ENCODE results near the gene RBM12.

- no peak for TF ChIP-seq CTCF (IDR thresholded peaks at IDR 0.05; ENCODE audit: low read depth, low read length)
- TF ChIP-seq POLR2A (IDR thresholded peaks at IDR 0.05; ENCODE audit: extremely low read depth, insufficient read length): no peak
- TF ChIP-seq MAX (IDR thresholded peaks at IDR 0.05; ENCODE audit: low read depth, low read length): no peak
- TF ChIP-seq MYC (IDR thresholded peaks at IDR 0.05; ENCODE audit: low read depth, low read length): no peak
These were observed 36.0 kb upstream of the RBM12 start for GRCh38 chr20:35700625-35701148.
